GM19025 (cell line): ENCODE data around the gene NCOR1.
"Not testable (repeated sequence)": the region's sequence is repeated elsewhere in the genome, so short reads cannot be mapped to it uniquely, and the experiment has no call there.

Experiments used
- ATAC-seq: cut with Tn5 transposase; IDR thresholded peaks from one replicate; pipeline ENCODE4 v1.9.1; 2021; ENCODE audit warnings: mild to moderate bottlenecking, low read depth, moderate library complexity; ENCODE audit not compliant: unreplicated experiment

The NCOR1 gene

DNA sequence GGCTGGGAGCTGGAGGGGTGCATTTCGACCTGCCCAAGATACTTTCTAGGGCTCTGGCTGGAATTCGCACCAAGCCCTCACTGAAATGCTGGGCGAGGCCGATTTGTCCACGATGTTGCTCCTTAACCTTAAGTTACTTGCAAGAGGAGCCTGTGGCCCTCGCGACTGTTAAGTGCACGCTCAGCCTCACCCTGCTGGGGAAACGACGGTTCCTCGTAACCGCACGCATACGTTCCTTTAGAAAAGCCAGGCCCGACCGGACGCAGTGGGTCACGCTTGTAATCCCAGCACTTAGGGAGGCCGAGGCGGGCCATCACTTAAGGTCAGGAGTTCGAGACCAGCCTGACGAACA is 607 bp upstream of the NCOR1 start:
- no peak for ATAC-seq

DNA sequence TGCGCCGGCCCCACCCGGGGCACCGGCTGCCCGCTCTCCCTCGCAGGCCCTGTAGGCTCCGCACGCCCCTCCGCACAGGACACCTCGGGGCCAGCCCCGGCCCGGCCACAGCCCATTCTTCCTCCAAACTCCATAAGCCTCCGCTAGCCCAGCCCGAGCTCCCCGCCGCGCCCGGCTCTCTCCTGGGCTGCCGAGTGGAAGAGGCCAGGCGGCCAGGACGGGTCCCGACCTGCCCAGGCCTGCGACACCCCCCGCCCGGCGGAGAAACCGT is 397 bp downstream of the NCOR1 start:
- peak; percentile 38 for ATAC-seq

- no peak for ATAC-seq
Observed at GRCh38 chr17:16214190-16215001, 938 bp downstream of the NCOR1 start.

DNA sequence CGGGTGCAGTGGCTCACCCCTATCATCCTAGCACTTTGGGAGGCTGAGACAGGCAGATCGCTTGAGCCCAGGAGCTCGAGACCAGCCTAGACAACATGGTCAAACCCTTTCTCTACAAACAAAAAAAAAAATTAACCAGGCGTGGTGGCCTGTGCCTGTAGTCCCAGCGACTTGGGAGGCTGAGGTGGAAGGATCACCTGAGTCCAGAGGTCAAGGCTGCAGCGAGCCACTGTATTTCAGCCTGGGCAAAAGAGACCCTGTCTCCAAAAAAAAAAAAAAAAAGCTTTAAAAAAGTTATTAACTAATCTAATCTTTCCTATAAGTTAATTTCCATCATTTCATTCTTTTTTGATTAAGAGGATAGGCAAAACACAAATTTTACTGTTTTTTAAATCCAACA is 2.5 kb downstream of the NCOR1 start:
- ATAC-seq = no peak

DNA sequence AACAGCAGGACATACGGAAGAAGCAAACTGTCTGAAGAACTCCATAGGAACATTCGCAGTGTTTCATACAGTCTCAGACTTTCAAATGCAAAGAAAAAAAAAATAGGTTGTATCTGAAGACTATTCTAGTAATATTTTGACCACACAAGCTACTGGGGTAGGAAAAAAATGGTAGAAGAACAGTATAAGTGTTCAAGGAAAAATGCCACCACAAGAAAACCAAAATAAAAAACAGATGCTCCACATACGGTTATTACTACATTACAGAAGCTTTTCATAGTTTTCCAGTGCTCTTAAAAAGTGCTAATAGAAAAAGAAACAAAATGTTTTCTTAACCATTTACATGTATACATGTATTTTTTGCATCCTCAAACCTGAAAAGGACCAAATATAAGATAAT is 3.7 kb downstream of the NCOR1 start:
- ATAC-seq = no peak

DNA sequence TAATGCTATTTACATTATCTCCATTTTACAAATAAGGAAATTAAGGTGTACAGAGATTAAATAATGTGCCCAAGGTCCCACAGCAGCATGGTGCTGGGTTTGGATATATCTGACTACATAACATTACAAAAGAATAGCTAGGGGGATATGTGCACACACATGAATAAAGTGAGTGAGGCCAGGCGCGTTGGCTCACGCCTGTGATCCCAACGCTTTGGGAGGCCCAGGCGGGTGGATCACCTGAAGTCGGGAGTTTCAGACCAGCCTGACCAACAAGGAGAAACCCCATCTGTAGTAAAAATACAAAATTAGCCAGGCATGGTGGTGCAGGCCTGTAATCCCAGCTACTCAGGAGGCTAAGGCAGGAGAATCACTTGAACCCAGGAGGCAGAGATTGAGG is 10.6 kb downstream of the NCOR1 start:
- ATAC-seq = not testable (repeated sequence)

DNA sequence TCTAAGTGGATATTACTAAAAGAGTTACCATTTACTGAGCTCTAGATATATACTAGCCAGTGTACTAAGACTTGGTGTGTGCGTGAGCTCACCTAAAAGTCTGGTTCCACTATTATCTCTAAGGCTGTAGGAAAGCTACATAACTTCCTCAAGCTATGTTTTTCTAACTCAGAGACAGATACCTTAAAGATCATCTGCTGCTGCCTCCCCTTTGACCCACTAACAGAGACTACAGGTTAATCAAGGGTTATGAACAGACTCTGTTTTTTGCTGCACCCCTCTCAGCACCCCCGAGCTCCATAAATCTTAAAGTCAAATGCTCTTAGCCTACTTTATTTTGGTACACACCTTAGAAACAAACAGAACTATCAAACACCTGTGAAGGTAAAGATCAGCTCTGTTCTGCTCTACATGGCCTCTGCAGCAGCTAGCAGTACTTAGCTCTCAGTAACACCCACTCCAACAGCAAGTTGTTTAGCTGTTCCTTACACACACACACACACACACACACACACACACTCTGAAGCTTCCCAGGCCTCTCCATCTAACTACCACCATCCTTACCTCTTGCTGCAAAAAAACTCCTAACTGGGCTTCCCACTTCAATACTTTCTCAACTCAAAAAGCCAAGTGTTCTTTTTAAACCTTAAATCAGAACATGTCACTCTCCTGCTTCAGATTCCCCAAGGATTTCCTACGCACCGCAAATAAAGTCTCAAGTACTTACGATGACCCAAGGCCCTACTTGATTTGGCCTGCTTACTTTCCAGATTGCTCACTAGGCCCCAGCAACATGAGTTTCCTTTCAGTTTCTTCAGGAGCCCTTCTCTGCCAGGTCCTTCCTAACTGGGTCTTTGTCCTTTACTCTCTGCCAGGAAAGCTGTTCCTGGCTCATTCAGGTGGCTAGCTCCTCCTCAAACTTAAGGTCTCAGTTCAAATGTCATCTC is 12.5 kb downstream of the NCOR1 start:
- not testable (repeated sequence) for ATAC-seq

GRCh38 chr17:16201693-16202131 is 13.6 kb downstream of the NCOR1 start:
- ATAC-seq = not testable (repeated sequence)

DNA sequence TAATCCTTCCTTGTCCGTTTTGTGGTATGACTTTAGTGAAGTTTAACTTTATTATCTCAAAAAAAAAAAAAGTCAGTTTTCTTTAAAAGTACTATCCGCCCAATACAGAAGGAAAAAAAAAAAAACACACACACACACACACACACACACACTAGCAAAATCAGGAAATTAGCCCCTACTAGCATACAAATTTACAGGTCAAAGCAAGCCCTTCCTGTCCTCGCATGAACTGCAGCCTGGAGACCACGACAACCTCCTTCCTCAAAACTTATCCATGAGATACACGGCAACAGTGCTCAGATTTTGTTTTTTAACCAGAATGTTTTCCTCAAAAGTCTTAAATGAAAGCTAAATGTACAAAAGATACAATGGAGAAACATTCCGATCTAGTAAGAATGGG is 16.2 kb downstream of the NCOR1 start:
- ATAC-seq = no peak

DNA sequence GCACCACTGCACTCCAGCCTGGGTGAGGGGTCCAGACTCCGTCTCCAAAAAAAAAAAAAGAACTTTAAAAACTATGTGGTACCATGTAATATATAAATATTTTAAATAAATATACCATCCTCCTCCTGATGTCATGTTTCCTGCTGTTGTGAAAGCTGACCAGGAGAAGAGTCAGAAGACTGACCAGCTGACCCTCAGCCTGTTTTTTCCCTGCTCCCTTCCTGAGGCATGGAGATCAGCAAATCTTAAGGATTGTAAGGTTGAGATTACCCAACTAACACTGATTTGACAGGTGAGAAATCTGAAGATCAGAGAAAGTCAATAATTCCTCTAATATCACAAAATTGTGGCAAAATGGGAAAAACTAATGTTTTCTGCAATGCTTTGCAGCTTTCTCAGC is 18.1 kb downstream of the NCOR1 start:
- no peak for ATAC-seq

GRCh38 chr17:16194307-16194835 is 21.0 kb downstream of the NCOR1 start:
- ATAC-seq = not testable (repeated sequence)

DNA sequence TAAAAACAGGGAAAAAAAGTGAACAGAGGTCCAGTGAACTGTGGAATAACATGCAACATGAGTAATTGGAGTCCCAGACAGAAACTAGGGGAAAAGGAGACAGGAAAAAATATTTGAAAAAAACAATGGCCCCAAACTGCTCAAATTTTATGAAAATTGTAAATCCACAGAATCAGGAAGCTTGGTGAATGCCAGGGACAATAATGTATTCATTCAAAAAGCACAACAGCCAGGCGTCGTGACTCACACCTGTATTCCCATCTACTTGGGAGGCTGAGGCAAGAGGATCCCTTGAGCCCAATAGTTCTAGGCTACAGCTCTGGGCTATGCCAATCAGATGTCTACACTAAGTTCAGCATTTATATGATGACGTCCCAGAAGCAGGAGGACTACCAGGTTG is 23.7 kb downstream of the NCOR1 start:
- ATAC-seq = no peak

GRCh38 chr17:16190703-16191360 is 24.5 kb downstream of the NCOR1 start:
- no peak for ATAC-seq

- no peak for ATAC-seq
Observed at GRCh38 chr17:16189791-16190348, 25.5 kb downstream of the NCOR1 start.

DNA sequence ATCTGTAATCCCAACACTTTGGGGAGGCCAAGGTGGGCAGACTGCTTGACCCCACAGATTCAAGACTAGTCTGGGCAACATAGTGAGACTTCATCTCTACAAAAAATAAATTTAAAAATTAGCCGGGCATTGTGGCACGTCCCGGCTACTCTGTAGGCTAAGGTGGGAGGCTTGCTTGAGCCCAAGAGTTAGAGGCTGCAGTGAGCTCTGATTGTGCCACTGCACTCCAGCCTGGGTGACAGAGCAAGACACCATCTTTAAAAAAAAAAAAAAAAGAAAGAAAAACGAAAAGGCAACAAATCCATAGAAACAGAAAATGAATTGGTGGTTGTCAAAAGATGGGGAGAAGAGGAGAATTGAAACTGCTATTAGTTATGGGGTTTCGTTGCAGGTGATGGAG is 27.7 kb downstream of the NCOR1 start:
- no peak for ATAC-seq

GRCh38 chr17:16181581-16181980 is 33.8 kb downstream of the NCOR1 start:
- no peak for ATAC-seq

GRCh38 chr17:16178836-16179235 is 36.5 kb downstream of the NCOR1 start:
- ATAC-seq = no peak

DNA sequence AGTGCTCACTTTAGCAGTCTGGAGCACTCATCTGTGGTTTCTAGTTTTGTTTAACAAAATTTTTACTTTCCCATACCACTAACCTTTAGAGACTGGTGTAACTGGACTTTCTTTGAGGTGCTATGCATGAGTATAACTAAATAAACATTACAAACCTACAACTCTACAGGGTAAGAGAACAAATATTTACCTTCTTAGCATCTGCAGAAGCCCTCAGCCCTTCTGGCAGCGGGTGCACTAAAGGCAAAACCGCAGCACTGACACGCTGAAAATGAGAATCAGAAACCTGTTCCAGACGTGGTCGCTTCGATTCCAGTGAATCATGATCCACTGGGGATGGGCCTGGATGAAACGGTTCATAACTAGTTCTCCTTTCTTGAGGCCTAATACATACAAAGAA is 43.7 kb downstream of the NCOR1 start:
- no peak for ATAC-seq

GRCh38 chr17:16166766-16167165 is 48.6 kb downstream of the NCOR1 start:
- not testable (repeated sequence) for ATAC-seq

GRCh38 chr17:16158714-16159113 is 56.6 kb downstream of the NCOR1 start:
- no peak for ATAC-seq

GRCh38 chr17:16155536-16155935 is 59.8 kb downstream of the NCOR1 start:
- ATAC-seq = no peak
